ENCODE data around the gene TMCO4. TPM values are rescaled to one million over a fixed set of nuclear protein-coding genes. Genes with fewer than 3 reads are reported as not detected.

Gene TMCO4
- total and polyA plus RNA-seq, 2 of the 4 experiments (the other 2 are of a cell fraction): 7.3 to 8.6 TPM

- H3K27ac ChIP-seq (ENCODE audit: insufficient read depth, low read length): peak overlapping the region; percentile 84
- no peaks in the 10 kb centered on the region for H3K27me3 ChIP-seq (ENCODE audit: control insufficient read depth, insufficient read depth, low read length)
- no TSS peak for BruUV-seq (replicated peaks)
- H3K79me1 ChIP-seq (ENCODE audit: low read depth in 1 of 2, low read length in 2 of 2): peaks cover 0 to 11% of the 10 kb centered on the region in 2 experiments; a peak in 2 of 4 replicates
- peak overlapping the region; percentile 99 for H2AK5ac ChIP-seq (ENCODE audit: low read depth, low read length)
- no peak overlapping the region for H2AK9ac ChIP-seq (replicated peaks; ENCODE audit: low read depth, low read length, poor library complexity)
- H3K9ac ChIP-seq (ENCODE audit: low read depth, low read length): no peak overlapping the region
- H2BK120ac ChIP-seq (ENCODE audit: low read depth, low read length): peak overlapping the region; percentile 96
- peak overlapping the region; percentile 77 for H3K56ac ChIP-seq (ENCODE audit: extremely low read depth, insufficient read depth, low read length)
- H4K91ac ChIP-seq (ENCODE audit: insufficient read depth, low read depth, low read length): peak overlapping the region; percentile 85
- POLR2A ChIA-PET (ENCODE audit: unreplicated experiment): no interaction called here
- CTCF ChIA-PET: no interaction called here
- H2BK20ac ChIP-seq (ENCODE audit: low read depth, low read length): peak overlapping the region; percentile 96
- peak overlapping the region; percentile 73 for H2BK15ac ChIP-seq (ENCODE audit: low read depth, low read length)
- H3K14ac ChIP-seq (replicated peaks; ENCODE audit: low read depth, low read length): peak overlapping the region; percentile 91
- H3K9me1 ChIP-seq (ENCODE audit: insufficient read depth, low read length): peaks cover 21% of the 10 kb centered on the region
- 8% methylated on average over 3 of the region's 10 CpGs; no CpG with 5 or more reads in 1 of the 2 experiments for whole genome bisulfite sequencing, 2 experiments (ENCODE audit: extremely low coverage in 2 of 2, insufficient read length in 1 of 2)
- H4K8ac ChIP-seq (ENCODE audit: low read depth in 2 of 2, low read length in 2 of 2): peak overlapping the region; percentile 63 to 90
- H3K4me1 ChIP-seq (ENCODE audit: control insufficient read depth, insufficient read depth, low read length): peaks cover 12% of the 10 kb centered on the region
- peak overlapping the region; percentile 81 for H3K18ac ChIP-seq (ENCODE audit: low read depth, low read length)
- H4K20me1 ChIP-seq (ENCODE audit: insufficient read depth, low read length): no peaks in the 10 kb centered on the region
- H3K4me2 ChIP-seq (ENCODE audit: low read depth, low read length): peak overlapping the region; percentile 51
- H3K23ac ChIP-seq (ENCODE audit: low read depth, low read length): peak overlapping the region; percentile 78; the same call in 1 of the 2 replicates
- H3K4me3 ChIP-seq (ENCODE audit: insufficient read depth, low read depth, low read length): no peak overlapping the region
- dilution Hi-C loops (cut with HindIII; ENCODE audit: low sequenced_read_pairs, unreplicated experiment) (no loop called here), intact Hi-C loops (cut with micrococcal nuclease) (loop anchor here (1.0 to 2.0 kb wide), 2 partner anchors 51 to 117 kb away; partner anchors contain the start of gene OTUD3), in situ Hi-C loops (cut with MboI; ENCODE audit: low sequenced_read_pairs) (no loop called here)
- H4K5ac ChIP-seq (ENCODE audit: low read depth, low read length): peak overlapping the region; percentile 65
- peaks cover 4% of the 10 kb centered on the region; the same call in 1 of the 2 replicates for H3K36me3 ChIP-seq (ENCODE audit: control insufficient read depth, insufficient read depth, low read length)
- H3K9me3 ChIP-seq (ENCODE audit: control insufficient read depth, insufficient read depth, low read length): no peaks in the 10 kb centered on the region
- peak; percentile 92 for DNase-seq
- H2BK5ac ChIP-seq (ENCODE audit: low read depth, low read length, poor library complexity, severe bottlenecking): peak overlapping the region; percentile 78
- peak; percentile 89 for ATAC-seq (ENCODE audit: low read depth)
- peak overlapping the region; percentile 69 for H2AFZ ChIP-seq (replicated peaks; ENCODE audit: low read length, poor library complexity)
- H3K4ac ChIP-seq (ENCODE audit: low read depth, low read length): peak overlapping the region; percentile 94
- TF ChIP-seq POLR2A (IDR thresholded peaks at IDR 0.05; ENCODE audit: low read depth, low read length) (no peak), MXI1 (IDR thresholded peaks at IDR 0.05; ENCODE audit: borderline replicate concordance, low read depth, low read length) (no peak), CEBPB (IDR thresholded peaks at IDR 0.05; ENCODE audit: low read depth, low read length) (no peak), USF2 (IDR thresholded peaks at IDR 0.05; ENCODE audit: low read depth, low read length) (no peak), SMC3 (IDR thresholded peaks at IDR 0.05; ENCODE audit: low read depth, low read length) (no peak), RFX5 (IDR thresholded peaks at IDR 0.05; ENCODE audit: low read depth, low read length) (no peak), CHD1 (IDR thresholded peaks at IDR 0.05; ENCODE audit: low read depth, low read length) (no peak), RAD21 (IDR thresholded peaks at IDR 0.05; ENCODE audit: low read length) (no peak), ELK1 (IDR thresholded peaks at IDR 0.05; ENCODE audit: borderline replicate concordance, low read depth, low read length) (no peak), CTCF (conservative IDR thresholded peaks at IDR 0.05; ENCODE audit: low read depth, low read length) (no peak), BHLHE40 (IDR thresholded peaks at IDR 0.05; ENCODE audit: low read depth, low read length) (peak; percentile 71; the same call in 1 of the 2 replicates), RCOR1 (IDR thresholded peaks at IDR 0.05; ENCODE audit: insufficient replicate concordance, low read length) (peak; percentile 57), FOS (IDR thresholded peaks at IDR 0.05; ENCODE audit: low read depth, low read length) (peak; percentile 61), MAZ (IDR thresholded peaks at IDR 0.05; ENCODE audit: borderline replicate concordance, low read depth, low read length) (no peak), MAFK (IDR thresholded peaks at IDR 0.05; ENCODE audit: low read depth, low read length) (peak; percentile 72), NFE2L2 (IDR thresholded peaks at IDR 0.05; ENCODE audit: low read depth, low read length) (no peak)
These were observed 34.1 kb downstream of the TMCO4 start for GRCh38 chr1:19765623-19766022.
